Hematopoietic multipotent progenitor cell treated with erythropoietin and hydrocortisone succinate and interleukin-3 and kit ligand, for 4 days (in vitro differentiated cells): ENCODE data around the gene SMIM5.
"Not testable (repeated sequence)": the region's sequence is repeated elsewhere in the genome, so short reads cannot be mapped to it uniquely, and the experiment has no call there.

Source experiments
- DNase-seq: peaks from one replicate; pipeline ENCODE4 v3.0.0-alpha.2; 2015

SMIM5 gene

GRCh38 chr17:75632863-75633485, at the start of gene SMIM5:
Gene SMIM5, plus strand, starts transcription at chr17:75633434. Its CDS starts 6,768 bp downstream, at chr17:75640202.
- DNase-seq, result peak; percentile 90

- DNase-seq, result no peak
Observed at GRCh38 chr17:75584849-75585175, 48.4 kb upstream of the SMIM5 start.

- DNase-seq, result peak; percentile 94
Observed at GRCh38 chr17:75587675-75588595, 45.3 kb upstream of the SMIM5 start, which contains the start of gene MYO15B. Gene MYO15B, plus strand, starts transcription at chr17:75587800. Its CDS starts 258 bp downstream, at chr17:75588058.

GRCh38 chr17:75588596-75589011, 44.6 kb upstream of the SMIM5 start:
- no peak for DNase-seq

GRCh38 chr17:75589012-75589918, 44.0 kb upstream of the SMIM5 start:
- DNase-seq, result peak; percentile 97

GRCh38 chr17:75589919-75590303, 43.3 kb upstream of the SMIM5 start:
- no peak for DNase-seq

- no peak for DNase-seq
Observed at GRCh38 chr17:75590314-75590761, 42.9 kb upstream of the SMIM5 start.

GRCh38 chr17:75590849-75591721, 42.1 kb upstream of the SMIM5 start:
- DNase-seq, result no peak

GRCh38 chr17:75591722-75592302, 41.4 kb upstream of the SMIM5 start:
- no peak for DNase-seq

- no peak for DNase-seq
Observed at GRCh38 chr17:75592348-75593020, 40.8 kb upstream of the SMIM5 start.

- DNase-seq, result not testable (repeated sequence)
Observed at GRCh38 chr17:75593430-75593829, 39.8 kb upstream of the SMIM5 start.

- no peak for DNase-seq
Observed at GRCh38 chr17:75594499-75595283, 38.5 kb upstream of the SMIM5 start.

- DNase-seq, result no peak
Observed at GRCh38 chr17:75595284-75595919, 37.8 kb upstream of the SMIM5 start.

- no peak for DNase-seq
Observed at GRCh38 chr17:75595920-75596313, 37.3 kb upstream of the SMIM5 start.

GRCh38 chr17:75596320-75597087, 36.7 kb upstream of the SMIM5 start:
- DNase-seq, result no peak

GRCh38 chr17:75601057-75601987, 31.9 kb upstream of the SMIM5 start:
- DNase-seq, result peak; percentile 87

- DNase-seq, result no peak
Observed at GRCh38 chr17:75602644-75603043, 30.6 kb upstream of the SMIM5 start.

GRCh38 chr17:75603123-75603522, 30.1 kb upstream of the SMIM5 start:
- no peak for DNase-seq
